ENCODE data around the gene HS3ST3A1. TPM values are rescaled to one million over a fixed set of nuclear protein-coding genes. Genes with fewer than 3 reads are reported as not detected.

HS3ST3A1 gene
- total and polyA plus RNA-seq, 2 of the 4 experiments (the other 2 are of a cell fraction), result 8.8 to 9.0 TPM

GRCh38 chr17:13537871-13538643, 63.7 kb downstream of the HS3ST3A1 start (continued):
- no peak for TF ChIP-seq BHLHE40 (IDR thresholded peaks at IDR 0.05; ENCODE audit: low read depth, low read length)

- H4K20me1 ChIP-seq (ENCODE audit: insufficient read depth, low read length), result no peaks in the 10 kb centered on the region
- no peak overlapping the region for H4K91ac ChIP-seq (ENCODE audit: insufficient read depth, low read depth, low read length)
- no peak overlapping the region for H4K5ac ChIP-seq (ENCODE audit: low read depth, low read length)
- ChIA-PET POLR2A (ENCODE audit: unreplicated experiment) (no interaction called here), CTCF (no interaction called here)
- H2AFZ ChIP-seq (replicated peaks; ENCODE audit: low read length, poor library complexity), result no peak overlapping the region
- no peak overlapping the region for H3K14ac ChIP-seq (replicated peaks; ENCODE audit: low read depth, low read length)
- H2BK20ac ChIP-seq (ENCODE audit: low read depth, low read length), result no peak overlapping the region
- H3K23ac ChIP-seq (ENCODE audit: low read depth, low read length), result no peak overlapping the region
- intact Hi-C loops (cut with micrococcal nuclease), result no loop called here
- H3K4me2 ChIP-seq (ENCODE audit: low read depth, low read length), result no peak overlapping the region
- no peak overlapping the region for H2AK9ac ChIP-seq (replicated peaks; ENCODE audit: low read depth, low read length, poor library complexity)
- no peak overlapping the region for H3K9ac ChIP-seq (ENCODE audit: low read depth, low read length)
- no peak overlapping the region for H2BK120ac ChIP-seq (ENCODE audit: low read depth, low read length)
- dilution Hi-C loops (cut with HindIII; ENCODE audit: low sequenced_read_pairs, unreplicated experiment), result no loop called here
- H4K8ac ChIP-seq (ENCODE audit: low read depth in 2 of 2, low read length in 2 of 2), result no peak overlapping the region
- no peak overlapping the region for H2BK5ac ChIP-seq (ENCODE audit: low read depth, low read length, poor library complexity, severe bottlenecking)
- H3K79me1 ChIP-seq (ENCODE audit: low read depth in 1 of 2, low read length in 2 of 2), result peaks cover 34 to 56% of the 10 kb centered on the region in 2 experiments
- no peak overlapping the region for H3K56ac ChIP-seq (ENCODE audit: extremely low read depth, insufficient read depth, low read length)
- H2BK15ac ChIP-seq (ENCODE audit: low read depth, low read length), result peak overlapping the region; percentile 67; the same call in 1 of the 3 replicates
- no peak overlapping the region for H3K18ac ChIP-seq (ENCODE audit: low read depth, low read length)
- H3K9me3 ChIP-seq (ENCODE audit: control insufficient read depth, insufficient read depth, low read length), result peaks cover 4% of the 10 kb centered on the region
- in situ Hi-C loops (cut with MboI; ENCODE audit: low sequenced_read_pairs), result no loop called here
- H3K4ac ChIP-seq (ENCODE audit: low read depth, low read length), result no peak overlapping the region
- peaks cover 8% of the 10 kb centered on the region; the same call in 1 of the 2 replicates for H3K9me1 ChIP-seq (ENCODE audit: insufficient read depth, low read length)
- no CpG with 5 or more reads among the region's 5 CpGs for WGBS, 2 experiments (ENCODE audit: extremely low coverage in 2 of 2, insufficient read length in 1 of 2)
- no peak overlapping the region for H3K27ac ChIP-seq (ENCODE audit: insufficient read depth, low read length)
- H3K4me1 ChIP-seq (ENCODE audit: control insufficient read depth, insufficient read depth, low read length), result peaks cover 15% of the 10 kb centered on the region
- H3K36me3 ChIP-seq (ENCODE audit: control insufficient read depth, insufficient read depth, low read length), result peaks cover 4% of the 10 kb centered on the region
- H2AK5ac ChIP-seq (ENCODE audit: low read depth, low read length), result peak overlapping the region; percentile 46; the same call in 1 of the 2 replicates
- H3K4me3 ChIP-seq (ENCODE audit: insufficient read depth, low read depth, low read length), result no peak overlapping the region
- no peak for ATAC-seq (ENCODE audit: low read depth)
- no peaks in the 10 kb centered on the region for H3K27me3 ChIP-seq (ENCODE audit: control insufficient read depth, insufficient read depth, low read length)
- TF ChIP-seq CEBPB (IDR thresholded peaks at IDR 0.05; ENCODE audit: low read depth, low read length) (no peak), CTCF (conservative IDR thresholded peaks at IDR 0.05; ENCODE audit: low read depth, low read length) (no peak), POLR2A (IDR thresholded peaks at IDR 0.05; ENCODE audit: low read depth, low read length) (no peak), BHLHE40 (IDR thresholded peaks at IDR 0.05; ENCODE audit: low read depth, low read length) (no peak), FOS (IDR thresholded peaks at IDR 0.05; ENCODE audit: low read depth, low read length) (no peak), MXI1 (IDR thresholded peaks at IDR 0.05; ENCODE audit: borderline replicate concordance, low read depth, low read length) (no peak), RFX5 (IDR thresholded peaks at IDR 0.05; ENCODE audit: low read depth, low read length) (no peak)
- BruUV-seq (replicated peaks), result no TSS peak
- DNase-seq, result no peak
Measured at GRCh38 chr17:13537167-13537731, 64.5 kb downstream of the HS3ST3A1 start.
